GM19452 (cell line): ENCODE measurements around the gene SMPD2.
A peak's percentile ranks its signal among the peaks of the same experiment; 100 is the strongest.

ENCODE experiments used
- ATAC-seq: cut with Tn5 transposase; IDR thresholded peaks from one replicate; pipeline ENCODE4 v1.9.1; 2021; ENCODE audit not compliant: unreplicated experiment

Gene SMPD2

GRCh38 chr6:109446541-109446940, 6.0 kb downstream of the SMPD2 start:
- no peak for ATAC-seq

GRCh38 chr6:109447087-109447486, 6.6 kb downstream of the SMPD2 start:
- no peak for ATAC-seq

GRCh38 chr6:109447878-109448555, 7.5 kb downstream of the SMPD2 start:
- ATAC-seq = no peak

GRCh38 chr6:109448615-109449014, 8.1 kb downstream of the SMPD2 start:
- ATAC-seq = no peak

GRCh38 chr6:109449064-109449794, 8.7 kb downstream of the SMPD2 start:
- no peak for ATAC-seq

GRCh38 chr6:109449795-109450673, 9.5 kb downstream of the SMPD2 start:
- no peak for ATAC-seq

GRCh38 chr6:109450801-109451200, 10.3 kb downstream of the SMPD2 start:
- no peak for ATAC-seq

GRCh38 chr6:109451376-109451775, 10.9 kb downstream of the SMPD2 start:
- ATAC-seq = no peak

- no peak for ATAC-seq
Measured at GRCh38 chr6:109452181-109452580, 11.7 kb downstream of the SMPD2 start.

GRCh38 chr6:109453156-109453555, 12.6 kb downstream of the SMPD2 start:
- no peak for ATAC-seq

GRCh38 chr6:109453594-109454495, 13.3 kb downstream of the SMPD2 start:
- ATAC-seq = no peak

GRCh38 chr6:109454496-109455436, 14.2 kb downstream of the SMPD2 start:
- peak; percentile 25 for ATAC-seq

- ATAC-seq = peak; percentile 56
Measured at GRCh38 chr6:109455437-109456110, 15.1 kb downstream of the SMPD2 start, which contains the start of gene MICAL1. Gene MICAL1, minus strand, starts transcription at chr6:109455772. Its CDS starts 1,576 bp downstream, at chr6:109454196.

GRCh38 chr6:109456111-109456583, 15.6 kb downstream of the SMPD2 start:
- ATAC-seq = no peak

GRCh38 chr6:109456710-109457561, 16.4 kb downstream of the SMPD2 start:
- ATAC-seq = no peak

- ATAC-seq = no peak
Measured at GRCh38 chr6:109457562-109457996, 17.1 kb downstream of the SMPD2 start.

GRCh38 chr6:109458774-109459531, 18.4 kb downstream of the SMPD2 start:
- ATAC-seq = peak; percentile 25
